ENCODE measurements around the gene WNT6.

DNA sequence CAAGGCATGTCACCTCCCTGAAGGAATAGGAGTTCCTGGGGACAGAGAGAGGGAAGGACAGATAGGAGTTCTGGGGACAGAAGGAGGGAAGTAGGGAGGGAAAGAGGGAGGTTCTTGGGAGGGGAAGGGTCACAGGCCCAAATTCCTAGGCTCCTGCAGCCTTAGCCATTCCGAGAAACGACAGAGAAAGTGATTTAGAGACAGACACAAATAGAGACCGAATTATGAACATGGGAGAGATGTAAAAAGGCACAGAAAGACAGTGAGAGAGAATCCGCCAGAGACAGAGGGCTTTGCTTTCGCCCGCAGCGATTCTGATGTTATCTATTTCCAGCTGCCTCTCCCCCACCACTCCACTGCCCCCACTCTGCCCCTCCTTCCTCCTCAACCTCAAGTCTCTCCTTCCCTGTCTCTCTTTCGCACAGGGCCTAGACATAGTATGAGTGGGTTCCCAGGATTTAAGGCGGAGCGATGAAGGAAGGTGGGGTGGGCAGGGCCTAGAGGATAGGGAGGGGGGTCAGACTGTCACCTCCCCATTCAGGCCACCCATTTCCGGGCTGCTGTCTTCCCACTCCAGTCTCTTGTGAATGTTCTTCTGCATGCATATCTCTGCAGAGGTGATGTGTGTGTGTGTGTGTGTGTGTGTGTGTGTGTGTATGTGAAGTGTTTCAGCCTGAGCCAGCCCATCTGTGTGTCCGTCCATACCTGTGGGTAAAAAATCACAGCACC is 3.3 kb upstream of the WNT6 start:
- peak; percentile 97 for TF ChIP-seq GATA2 (IDR thresholded peaks at IDR 0.05; ENCODE audit: low read depth, low read length)
- TF ChIP-seq GATA3 (IDR thresholded peaks at IDR 0.05; ENCODE audit: low read depth, low read length), result no peak; the same call in 1 of the 2 replicates

Data from SH-SY5Y (cell line).